Skeletal muscle cell (primary cell): ENCODE results near the gene AHRR.
A peak's percentile ranks its signal among the peaks of the same experiment; 100 is the strongest.
"Not testable (repeated sequence)": the region's sequence is repeated elsewhere in the genome, so short reads cannot be mapped to it uniquely, and the experiment has no call there.

Experiments
- DNase-seq: peaks from one replicate; pipeline ENCODE4 v3.0.0-alpha.2; 2010; ENCODE audit warnings: low read depth
- H3K4me3 ChIP-seq: 2 replicates; pipeline ENCODE4 v1.5.1; 2011; ENCODE audit warnings: low read depth, mild to moderate bottlenecking, control low read depth, low read length, moderate library complexity

AHRR gene

DNA sequence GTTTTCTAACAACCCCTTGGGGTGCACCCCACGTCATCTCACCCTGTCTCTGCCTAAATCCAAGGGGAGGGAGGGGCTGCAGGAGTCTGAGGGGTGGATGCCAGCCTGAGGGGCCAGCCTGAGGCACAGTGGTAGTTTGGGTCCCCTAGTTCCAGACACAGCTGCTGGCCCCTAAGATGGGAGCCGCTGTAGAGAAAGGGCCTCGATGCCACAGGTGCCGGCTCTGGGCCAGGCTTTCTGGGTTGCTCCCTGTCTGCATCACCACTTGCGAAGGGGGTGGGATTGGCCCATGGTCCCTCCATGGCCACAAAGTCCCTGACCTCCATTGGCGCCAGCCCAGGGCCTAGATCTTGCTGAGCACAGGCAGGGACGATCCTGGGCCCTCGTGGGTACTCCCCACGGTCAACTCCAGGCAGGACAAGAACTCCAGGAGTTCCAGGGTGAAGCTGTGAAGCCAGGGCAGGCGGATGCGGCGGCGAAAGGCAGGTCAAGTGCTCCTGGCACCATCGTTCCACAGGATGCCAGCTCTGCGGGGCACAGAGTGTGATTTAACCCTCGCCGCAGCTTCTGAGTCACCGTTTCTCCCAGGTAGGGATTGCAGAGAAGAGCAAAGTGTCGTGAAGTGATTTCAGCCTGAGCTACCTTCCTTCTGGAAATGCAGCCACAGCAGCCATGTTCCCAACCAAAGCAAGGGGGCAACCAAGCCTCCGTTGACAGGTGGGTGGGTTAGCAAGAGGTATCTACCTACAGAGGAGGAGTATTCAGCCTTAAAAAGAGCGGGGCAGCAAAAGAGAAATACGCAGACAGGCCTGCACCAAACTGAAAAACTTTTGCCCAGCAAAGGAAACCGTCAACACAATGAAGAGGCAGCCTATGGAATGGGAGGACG, 79.9 kb downstream of the AHRR start:
- H3K4me3 ChIP-seq = no peak overlapping the region
- no peak for DNase-seq

DNA sequence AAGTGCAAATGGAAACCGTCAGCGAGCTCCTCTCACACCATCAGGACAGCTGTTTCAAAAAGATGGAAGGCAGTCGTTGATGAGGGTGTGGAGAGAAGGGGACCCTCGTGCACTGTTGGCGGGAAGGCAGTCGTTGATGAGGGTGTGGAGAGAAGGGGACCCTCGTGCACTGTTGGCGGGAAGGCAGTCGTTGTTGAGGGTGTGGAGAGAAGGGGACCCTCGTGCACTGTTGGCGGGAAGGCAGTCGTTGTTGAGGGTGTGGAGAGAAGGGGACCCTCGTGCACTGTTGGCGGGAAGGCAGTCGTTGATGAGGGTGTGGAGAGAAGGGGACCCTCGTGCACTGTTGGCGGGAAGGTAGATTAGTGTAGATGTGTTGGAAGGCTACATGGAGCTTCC, 80.7 kb downstream of the AHRR start:
- not testable (repeated sequence) for H3K4me3 ChIP-seq, DNase-seq

DNA sequence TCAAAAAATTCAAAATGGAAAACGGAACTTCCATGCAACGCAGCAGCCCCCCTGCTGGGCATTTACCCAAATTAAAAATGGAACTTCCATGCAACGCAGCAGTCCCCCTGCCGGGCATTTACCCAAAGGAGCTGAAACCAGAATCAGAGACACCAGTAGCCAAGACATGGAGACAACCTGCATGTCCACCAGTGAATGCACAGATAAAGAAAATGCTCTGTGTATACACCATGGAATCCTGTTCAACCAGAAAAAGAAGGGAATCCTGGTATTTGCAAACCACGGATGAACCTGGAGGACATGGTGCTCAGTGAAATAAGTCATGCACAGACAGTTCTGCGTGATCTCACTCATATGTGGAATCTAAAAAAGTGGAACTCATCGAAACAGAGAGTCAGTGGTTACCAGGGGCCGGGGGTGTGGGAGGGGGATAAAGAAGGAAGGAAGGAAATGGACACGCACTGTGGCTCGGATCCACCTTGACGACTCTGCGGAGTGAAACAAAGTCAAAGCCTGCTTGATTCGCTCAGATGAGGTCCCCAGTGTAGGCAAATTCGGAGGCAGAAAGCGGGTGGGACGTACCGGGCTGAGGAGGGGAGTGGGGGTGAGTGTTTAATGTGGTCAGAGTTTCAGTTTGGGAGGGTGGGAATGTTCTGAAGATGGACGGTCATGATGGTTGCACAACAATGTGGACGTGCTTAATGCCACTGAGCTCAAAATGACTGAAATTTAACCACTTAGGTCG, 81.3 kb downstream of the AHRR start:
- no peak overlapping the region for H3K4me3 ChIP-seq
- no peak for DNase-seq

GRCh38 chr5:403995-404394, 82.5 kb downstream of the AHRR start:
- DNase-seq = no peak
- H3K4me3 ChIP-seq = no peak overlapping the region

DNA sequence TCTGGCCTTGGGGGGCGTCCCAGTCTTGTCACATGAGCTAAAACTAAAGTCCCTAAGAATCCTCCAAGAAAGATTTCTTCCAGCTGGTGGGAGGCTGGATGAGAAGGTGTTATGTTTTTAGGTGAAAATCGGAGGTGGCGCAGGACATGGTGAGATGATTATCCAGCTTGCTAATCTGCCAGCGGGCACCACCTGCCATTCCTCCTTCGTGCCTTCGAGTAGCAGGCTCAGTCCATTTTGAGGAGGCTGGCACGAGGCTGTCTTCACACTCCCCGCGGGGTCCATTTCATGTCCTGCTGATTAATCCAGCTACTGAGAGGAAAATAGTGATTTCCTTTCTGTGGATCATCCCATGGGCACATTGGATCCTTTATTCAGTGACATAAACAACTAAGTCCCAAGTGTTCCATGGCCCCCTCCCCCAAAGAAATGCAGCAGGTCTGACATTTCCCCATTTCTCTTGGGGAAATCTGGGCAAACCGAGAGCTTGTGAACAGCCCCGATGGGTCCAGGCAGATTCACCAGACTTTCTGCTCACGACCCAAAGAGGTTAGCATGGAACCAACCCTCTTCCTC, 83.2 kb downstream of the AHRR start:
- DNase-seq = no peak
- H3K4me3 ChIP-seq = no peak overlapping the region

DNA sequence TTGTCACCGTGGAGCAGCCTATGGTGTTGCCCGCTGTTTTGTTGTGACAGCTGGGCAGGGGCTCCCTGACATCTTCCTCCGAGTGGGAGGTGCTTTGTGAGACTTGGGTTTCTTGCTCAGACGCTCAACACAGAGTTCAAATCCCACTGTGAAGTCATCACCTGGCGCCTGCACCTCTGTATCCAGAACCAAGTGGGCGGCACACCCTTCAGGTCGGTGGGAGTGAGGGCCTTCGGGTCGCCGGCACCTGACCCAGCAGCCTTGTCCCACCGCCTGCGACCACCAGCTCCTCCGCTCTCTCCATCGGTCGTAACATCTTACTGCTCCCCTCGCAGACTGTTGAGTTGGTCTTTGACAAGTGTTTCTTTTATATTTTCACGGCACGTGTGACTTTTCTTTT, 83.9 kb downstream of the AHRR start:
- no peak for DNase-seq
- H3K4me3 ChIP-seq = no peak overlapping the region

DNA sequence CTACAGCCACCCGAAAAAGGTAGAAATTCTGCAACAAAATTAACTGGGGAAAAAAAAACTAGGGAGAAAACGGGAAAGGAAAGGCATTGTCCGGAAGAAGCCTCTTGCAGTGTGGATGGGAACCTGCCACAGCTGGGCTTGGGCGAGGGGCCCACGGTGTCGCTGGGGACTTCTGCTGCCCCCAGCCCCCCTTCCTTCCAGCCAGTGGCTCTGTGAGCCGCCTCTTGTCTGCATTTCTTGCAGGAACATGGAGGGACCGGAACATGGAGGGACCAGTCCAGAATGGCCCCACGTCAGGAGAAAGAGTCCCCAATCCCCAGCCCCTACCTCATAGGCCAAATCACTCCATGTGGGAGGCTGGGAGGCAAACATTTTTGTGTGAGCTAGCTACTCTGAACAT, 84.5 kb downstream of the AHRR start:
- no peak overlapping the region for H3K4me3 ChIP-seq
- no peak for DNase-seq

- no peak for DNase-seq
- H3K4me3 ChIP-seq = no peak overlapping the region
These were observed 85.5 kb downstream of the AHRR start for GRCh38 chr5:407051-407450.

DNA sequence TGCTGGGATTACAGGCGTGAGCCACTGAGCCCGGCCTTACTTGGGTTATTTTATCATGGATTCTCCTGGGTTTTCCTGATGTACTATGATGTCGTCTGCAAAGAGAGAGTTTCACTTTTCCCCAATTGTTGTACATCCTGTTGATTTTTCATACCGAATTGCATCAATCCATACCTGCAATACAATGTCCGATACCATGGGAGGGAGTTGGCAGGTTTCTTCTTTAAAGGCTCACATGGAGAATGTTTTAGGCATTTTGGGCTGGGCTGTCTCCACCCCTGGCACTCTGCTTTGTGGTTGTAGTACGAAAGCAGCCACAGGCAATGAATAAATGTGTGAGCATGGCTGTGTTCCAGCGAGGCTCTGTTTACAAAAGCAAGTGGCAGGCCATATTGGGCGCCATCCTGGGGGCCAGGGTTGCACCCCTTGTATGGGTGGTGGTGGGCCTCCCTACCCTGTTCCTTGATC, 86.3 kb downstream of the AHRR start:
- DNase-seq = no peak

DNA sequence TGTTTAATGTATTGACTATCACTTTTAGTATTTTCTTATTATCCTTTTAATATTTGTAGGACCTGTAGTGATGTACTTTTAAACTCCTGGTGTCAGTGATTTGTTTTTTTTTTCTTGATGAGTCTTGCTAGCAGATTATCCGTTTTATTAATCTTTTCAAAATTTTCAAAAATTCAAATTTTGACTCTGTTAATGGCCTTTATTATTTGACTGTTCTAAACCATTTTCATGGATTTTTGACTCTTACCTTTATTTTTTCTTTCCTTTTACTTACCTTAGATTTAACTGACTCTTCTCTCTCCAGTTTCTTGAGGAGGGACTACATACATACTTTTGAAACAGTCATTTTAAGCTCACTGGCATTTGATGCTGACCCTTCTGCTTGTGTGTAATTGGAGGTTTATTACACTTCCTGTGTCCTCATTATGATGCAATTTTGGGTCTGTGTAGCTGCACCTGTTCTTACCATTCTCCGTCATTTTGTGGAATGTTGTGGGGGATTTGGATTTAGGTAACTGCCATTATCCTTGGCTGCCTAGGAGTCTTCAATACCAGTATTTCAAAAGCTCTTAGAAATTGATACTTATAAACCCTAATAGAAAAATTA, 89.5 kb downstream of the AHRR start:
- DNase-seq = no peak
- no peak overlapping the region for H3K4me3 ChIP-seq

More for the DNA sequence above, 86.3 kb downstream of the AHRR start:
- H3K4me3 ChIP-seq = no peak overlapping the region

DNA sequence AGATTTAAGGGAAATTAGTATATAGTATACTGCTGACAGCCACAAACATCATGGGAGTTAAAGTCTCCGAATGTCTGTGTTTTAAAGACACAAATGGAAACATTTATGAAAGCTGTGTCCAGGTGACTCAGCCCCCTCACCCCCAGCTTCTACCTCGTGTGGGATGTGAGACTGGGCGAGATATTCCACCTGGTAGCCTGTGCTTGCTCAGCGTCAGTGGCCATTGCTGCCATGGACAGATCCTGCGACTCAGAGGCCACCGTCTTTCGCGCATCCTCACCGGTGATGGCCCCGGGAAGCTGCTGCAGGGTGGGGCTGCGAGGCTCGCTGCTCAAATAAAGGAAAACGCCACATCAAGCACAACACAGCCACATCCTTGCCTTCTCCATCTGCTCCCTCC, 90.2 kb downstream of the AHRR start:
- H3K4me3 ChIP-seq = no peak overlapping the region
- DNase-seq = no peak

DNA sequence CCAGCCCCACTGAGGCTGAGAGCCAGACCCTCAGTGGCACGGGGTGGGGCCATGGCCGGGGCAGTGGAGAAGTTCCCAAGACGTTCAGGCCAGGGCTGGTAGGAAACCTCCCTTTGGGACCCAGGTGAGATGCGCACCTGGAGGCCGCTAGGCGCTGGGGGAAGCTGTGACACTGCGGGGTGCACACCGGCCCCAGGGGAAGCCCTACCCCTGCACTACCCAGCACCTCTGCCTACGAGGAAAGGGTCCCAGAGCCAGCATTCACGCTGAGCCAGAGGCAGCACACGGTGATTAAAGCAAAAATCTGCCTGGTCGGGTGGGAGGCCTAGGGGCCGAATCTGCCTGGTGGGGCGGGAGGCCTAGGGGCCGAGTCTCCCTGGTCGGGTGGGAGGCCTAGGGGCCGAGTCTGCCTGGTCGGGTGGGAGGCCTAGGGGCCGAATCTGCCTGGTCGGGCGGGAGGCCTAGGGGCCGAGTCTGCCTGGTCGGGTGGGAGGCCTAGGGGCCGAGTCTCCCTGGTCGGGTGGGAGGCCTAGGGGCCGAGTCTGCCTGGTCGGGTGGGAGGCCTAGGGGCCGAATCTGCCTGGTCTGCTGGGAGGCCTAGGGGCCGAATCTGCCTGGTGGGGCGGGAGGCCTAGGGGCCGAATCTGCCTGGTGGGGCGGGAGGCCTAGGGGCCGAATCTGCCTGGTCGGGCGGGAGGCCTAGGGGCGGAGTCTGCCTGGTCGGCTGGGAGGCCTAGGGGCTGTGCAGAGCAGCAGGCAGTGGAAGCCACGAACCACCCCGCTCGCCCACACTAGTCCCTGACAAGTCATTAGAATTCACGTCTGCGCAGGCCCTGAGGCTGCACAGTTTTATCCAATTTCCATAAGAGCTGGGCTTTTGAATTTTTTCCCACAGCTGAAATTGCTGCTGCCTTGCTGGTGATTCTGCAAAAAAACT, 93.7 kb downstream of the AHRR start:
- peak; percentile 43 for DNase-seq
- H3K4me3 ChIP-seq = not testable (repeated sequence)

GRCh38 chr5:415928-416635, 94.6 kb downstream of the AHRR start:
- DNase-seq = no peak
- no peak overlapping the region for H3K4me3 ChIP-seq

DNA sequence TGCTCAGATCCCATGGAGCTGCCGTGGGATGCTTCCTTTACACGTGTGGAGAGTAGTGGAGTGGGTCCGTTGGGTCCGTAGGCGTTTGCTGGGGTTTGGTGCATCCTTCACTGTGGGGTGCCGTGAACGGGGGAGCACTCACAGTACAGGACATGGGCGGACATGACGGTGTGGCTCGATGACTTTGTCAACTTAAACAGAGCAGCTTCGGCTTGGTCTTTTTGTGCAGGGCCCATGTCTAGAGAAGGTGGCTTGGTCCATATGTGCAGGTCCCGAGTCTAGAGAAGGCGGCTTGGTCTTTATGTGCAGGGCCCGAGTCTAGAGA, 95.1 kb downstream of the AHRR start:
- DNase-seq = no peak
- no peak overlapping the region for H3K4me3 ChIP-seq

DNA sequence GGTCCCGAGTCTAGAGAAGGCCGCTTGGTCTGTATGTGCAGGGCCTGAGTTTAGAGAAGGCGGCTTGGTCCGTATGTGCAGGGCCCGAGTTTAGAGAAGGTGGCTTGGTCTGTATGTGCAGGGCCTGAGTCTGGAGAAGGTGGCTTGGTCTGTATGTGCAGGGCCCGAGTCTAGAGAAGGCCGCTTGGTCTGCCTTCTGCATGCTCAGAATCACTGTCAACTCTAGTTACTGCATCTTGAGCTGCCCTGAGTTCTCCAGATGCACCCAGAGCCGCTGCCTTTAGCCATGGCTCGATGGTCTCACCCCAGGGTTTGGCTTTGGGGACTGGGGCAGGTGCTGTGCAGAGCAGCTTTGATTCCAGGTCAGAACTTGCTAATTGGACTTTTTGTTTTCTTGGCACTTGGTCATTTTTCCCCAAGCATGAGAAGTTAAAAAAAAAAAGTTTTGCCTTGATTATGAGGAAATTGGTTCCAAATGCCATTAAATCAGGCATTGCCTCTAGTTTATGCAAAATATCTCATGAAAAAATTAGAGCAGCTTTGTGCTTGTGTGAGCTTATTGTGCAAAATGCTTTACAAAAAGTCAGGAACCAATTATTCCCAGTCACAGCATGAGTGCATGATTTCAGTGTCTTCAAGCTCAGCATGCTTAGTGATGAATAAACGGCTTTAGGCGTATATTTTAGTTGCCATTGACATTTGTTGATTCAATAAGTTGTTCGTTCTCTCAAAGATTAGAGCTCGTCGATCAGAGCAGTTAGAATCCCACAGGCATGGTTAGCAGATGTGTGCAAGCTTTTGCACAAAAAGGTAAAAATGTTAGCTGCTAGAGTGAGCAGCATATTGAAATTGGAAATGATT, 96.0 kb downstream of the AHRR start:
- no peak overlapping the region for H3K4me3 ChIP-seq
- DNase-seq = no peak

DNA sequence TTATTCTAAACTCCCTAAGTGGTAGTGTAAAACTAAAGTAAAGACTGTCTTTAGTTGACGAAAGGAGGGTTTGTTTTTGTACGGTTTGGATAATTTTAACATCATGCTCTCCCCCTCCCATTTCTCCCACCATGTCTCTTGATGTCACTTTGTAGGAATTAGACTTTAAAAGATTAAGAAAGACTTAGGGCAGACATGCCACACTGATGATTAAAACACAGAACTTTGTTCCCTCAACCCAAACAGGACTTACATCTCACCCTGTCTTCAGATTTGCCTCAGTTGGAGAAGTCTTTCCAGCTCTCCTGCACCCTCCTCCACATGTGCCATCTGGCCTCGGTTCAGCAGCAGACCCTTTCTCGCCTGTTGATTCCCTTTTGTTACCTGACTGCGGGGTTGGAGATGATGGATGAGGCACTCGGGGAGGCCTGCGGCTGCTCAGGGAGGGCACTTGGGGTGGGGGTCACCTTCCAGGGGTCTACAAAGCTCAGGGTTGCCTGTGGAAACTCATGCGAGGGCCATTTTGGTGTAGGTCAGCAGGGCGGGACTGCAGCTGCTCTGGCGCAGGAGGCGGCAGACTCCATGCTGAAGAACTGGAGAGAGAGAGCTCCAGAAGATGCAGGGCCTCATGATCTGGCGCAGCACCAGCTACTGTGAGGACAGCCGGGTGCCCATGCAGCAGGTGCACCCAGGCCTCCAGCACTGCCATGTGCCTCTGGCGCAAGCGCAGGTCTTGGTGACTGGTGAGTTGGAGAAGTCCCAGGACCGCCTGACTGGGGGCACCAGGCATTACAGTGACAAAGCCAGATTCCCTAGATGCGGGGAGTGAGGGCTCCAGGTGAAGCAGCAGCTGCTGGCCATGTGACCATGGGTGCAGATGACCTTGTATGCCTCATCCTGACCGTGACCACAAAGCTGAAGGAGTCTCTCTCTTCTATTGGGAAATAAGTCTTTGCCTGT, 96.9 kb downstream of the AHRR start:
- no peak overlapping the region for H3K4me3 ChIP-seq
- peak; percentile 69 for DNase-seq

DNA sequence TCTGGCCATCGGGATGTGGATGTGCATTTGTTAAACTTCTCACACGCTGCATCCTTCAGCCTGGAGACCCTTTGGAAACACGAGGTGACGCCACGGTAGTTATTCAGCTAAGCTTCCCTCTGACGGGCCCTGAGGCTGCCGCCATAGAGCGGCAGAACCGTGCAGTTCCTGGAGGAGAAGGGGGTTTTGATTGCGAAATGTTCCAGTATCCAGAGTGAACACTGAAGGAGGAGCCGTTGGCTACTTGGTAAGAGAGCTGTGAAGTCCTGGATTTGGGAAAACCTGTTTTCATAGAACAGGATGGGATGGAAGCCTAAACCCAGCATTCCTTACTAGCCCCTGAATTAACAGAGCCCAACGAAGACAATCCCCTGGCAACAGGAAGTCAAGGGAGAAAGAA, 98.5 kb downstream of the AHRR start:
- no peak overlapping the region for H3K4me3 ChIP-seq
- DNase-seq = no peak
